Measurements from ENCODE around the gene ANKRD13A.

GRCh38 chr12:110077800-110078199, 78.6 kb downstream of the ANKRD13A start:
- no peak for TF ChIP-seq CTCF (IDR thresholded peaks at IDR 0.05)
- no peak for TF ChIP-seq POLR2AphosphoS5 (IDR thresholded peaks at IDR 0.05)
- no peak for TF ChIP-seq EP300 (IDR thresholded peaks at IDR 0.05; ENCODE audit: low read depth)
- TF ChIP-seq POLR2A (IDR thresholded peaks at IDR 0.05), result no peak

All from transverse colon (tissue), 4 donors.